Kidney (tissue), 14 donors: Measurements from ENCODE around the gene GRM1. TPM values are rescaled to one million over a fixed set of nuclear protein-coding genes. Genes with fewer than 3 reads are reported as not detected.

Source experiments
- DNase-seq, 5 donors: peaks; one replicate each; pipeline ENCODE4 v3.0.0-alpha.2; 2013 to 2020
- FAIRE-seq: peaks from 2 replicates; lab custom pipeline; 2012; peaks lifted over from hg19 to GRCh38; lab: Jason Lieb, UNC
- H3K27ac ChIP-seq, 2 donors: one replicate each; pipeline ENCODE4 v1.7.0; 2013; ENCODE audit warnings: low read depth in 2 of 2, low read length in 2 of 2, inconsistent platforms in 1 of 2
- H3K27me3 ChIP-seq: one replicate; pipeline ENCODE4 v1.7.1; 2013; ENCODE audit warnings: low read length, inconsistent platforms; ENCODE audit not compliant: control insufficient read depth, insufficient read depth
- H3K36me3 ChIP-seq, 3 donors: one replicate each; pipeline versions ENCODE4 v1.7.0 to v1.7.1; 2013; ENCODE audit warnings: low read length in 3 of 3, control low read depth in 1 of 3, inconsistent platforms in 1 of 3; ENCODE audit not compliant: insufficient read depth in 3 of 3, control insufficient read depth in 2 of 3
- H3K4me1 ChIP-seq, 3 donors: one replicate each; pipeline versions ENCODE4 v1.7.0 to v1.7.1; 2013; ENCODE audit warnings: low read length in 3 of 3, inconsistent platforms in 1 of 3, low read depth in 1 of 3; ENCODE audit not compliant: control insufficient read depth in 2 of 3, insufficient read depth in 2 of 3
- H3K4me3 ChIP-seq, 3 donors: one replicate each; pipeline versions ENCODE4 v1.7.0 to v1.8.1; 2013; ENCODE audit warnings: low read length in 3 of 3, control low read depth in 1 of 3, inconsistent platforms in 1 of 3
- H3K9ac ChIP-seq, 3 donors: one replicate each; pipeline versions ENCODE4 v1.7.0 to v1.7.1; 2013; ENCODE audit warnings: low read length in 3 of 3, control low read depth in 1 of 3, inconsistent platforms in 1 of 3
- H3K9me3 ChIP-seq, 3 donors: one replicate each; pipeline versions ENCODE4 v1.7.0 to v1.7.1; 2013; ENCODE audit warnings: low read length in 3 of 3, control low read depth in 1 of 3, inconsistent platforms in 1 of 3; ENCODE audit not compliant: control insufficient read depth in 2 of 3, insufficient read depth in 1 of 3
- intact Hi-C: fragments of 100-400 bp; cut with DNase I; formaldehyde crosslinking; loops from one replicate; pipeline ENCODE4 v1.11.1; 2022
- polyA plus RNA-seq: library from polyadenylated mRNA; stranded (reverse); fragments of 350-450 nt; fragmentation: Illumina TruSeq; extraction: RNeasy Lipid Tissue Mini Kit (QIAGEN cat#74804); gene quantifications from one replicate; pipeline ENCODE4 v1.2.3, GENCODE V29; 2014; ENCODE audit warnings: low read depth, low replicate concordance; ENCODE audit not compliant: insufficient read depth
- total RNA-seq: library from RNA; stranded (reverse); fragmentation: NEBNext Ultra II Directional; extraction: Animal tissue kit (Norgen Biotek cat#: 25700); gene quantifications from one replicate; pipeline ENCODE4 v1.2.1, GENCODE V29; 2021
- TF ChIP-seq, protein P1 (sequence below): IDR thresholded peaks from 3 replicates; pipeline ENCODE4 v1.5.1; 2012; ENCODE audit warnings: mild to moderate bottlenecking, moderate library complexity, borderline replicate concordance; ENCODE audit not compliant: insufficient read depth; ENCODE audit errors: extremely low read depth
- donor health status: control.
- donor health status: control.
- donor health status: control.
- donor health status: control.
- donor health status: control.
- donor health status: DM: yes; HTN: yes; CAD: no.
- donor health status: Normal renal cell carcinoma (clear cell type).

GRM1 gene
- total and polyA plus RNA-seq, 2 donors from 2014 or later: 0.19 to 0.82 TPM

DNA sequence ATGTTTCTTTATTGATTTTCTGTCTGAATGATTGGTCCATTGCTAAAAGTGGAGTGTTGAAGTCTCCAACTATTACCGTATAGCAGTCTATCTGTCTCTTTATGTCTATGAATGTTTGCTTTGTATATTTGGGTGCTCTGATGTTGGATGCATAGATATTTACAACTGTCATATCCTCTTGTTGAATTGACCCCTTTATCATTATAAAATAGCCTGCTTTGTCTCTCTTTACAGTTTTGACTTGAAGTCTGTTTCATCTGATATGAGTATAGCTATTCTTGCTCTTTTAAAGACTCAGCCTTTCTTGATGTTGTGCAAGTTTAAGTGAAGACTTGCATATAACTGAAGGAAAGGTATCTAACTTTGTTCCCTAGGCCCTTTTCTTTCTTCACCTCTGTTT, 341.0 kb downstream of the GRM1 start:
- Histone ChIP-seq H3K27ac (no peak overlapping the region), H3K9ac (no peak overlapping the region), H3K36me3 (no peaks in the 10 kb centered on the region), H3K4me1 (no peaks in the 10 kb centered on the region), H3K9me3 (no peaks in the 10 kb centered on the region), H3K27me3 (no peaks in the 10 kb centered on the region), H3K4me3 (no peak overlapping the region)
- intact Hi-C loops: no loop called here
- FAIRE-seq (no peak), DNase-seq (no peak)
- TF ChIP-seq, protein P1, sequence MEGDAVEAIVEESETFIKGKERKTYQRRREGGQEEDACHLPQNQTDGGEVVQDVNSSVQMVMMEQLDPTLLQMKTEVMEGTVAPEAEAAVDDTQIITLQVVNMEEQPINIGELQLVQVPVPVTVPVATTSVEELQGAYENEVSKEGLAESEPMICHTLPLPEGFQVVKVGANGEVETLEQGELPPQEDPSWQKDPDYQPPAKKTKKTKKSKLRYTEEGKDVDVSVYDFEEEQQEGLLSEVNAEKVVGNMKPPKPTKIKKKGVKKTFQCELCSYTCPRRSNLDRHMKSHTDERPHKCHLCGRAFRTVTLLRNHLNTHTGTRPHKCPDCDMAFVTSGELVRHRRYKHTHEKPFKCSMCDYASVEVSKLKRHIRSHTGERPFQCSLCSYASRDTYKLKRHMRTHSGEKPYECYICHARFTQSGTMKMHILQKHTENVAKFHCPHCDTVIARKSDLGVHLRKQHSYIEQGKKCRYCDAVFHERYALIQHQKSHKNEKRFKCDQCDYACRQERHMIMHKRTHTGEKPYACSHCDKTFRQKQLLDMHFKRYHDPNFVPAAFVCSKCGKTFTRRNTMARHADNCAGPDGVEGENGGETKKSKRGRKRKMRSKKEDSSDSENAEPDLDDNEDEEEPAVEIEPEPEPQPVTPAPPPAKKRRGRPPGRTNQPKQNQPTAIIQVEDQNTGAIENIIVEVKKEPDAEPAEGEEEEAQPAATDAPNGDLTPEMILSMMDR: no peak

DNA sequence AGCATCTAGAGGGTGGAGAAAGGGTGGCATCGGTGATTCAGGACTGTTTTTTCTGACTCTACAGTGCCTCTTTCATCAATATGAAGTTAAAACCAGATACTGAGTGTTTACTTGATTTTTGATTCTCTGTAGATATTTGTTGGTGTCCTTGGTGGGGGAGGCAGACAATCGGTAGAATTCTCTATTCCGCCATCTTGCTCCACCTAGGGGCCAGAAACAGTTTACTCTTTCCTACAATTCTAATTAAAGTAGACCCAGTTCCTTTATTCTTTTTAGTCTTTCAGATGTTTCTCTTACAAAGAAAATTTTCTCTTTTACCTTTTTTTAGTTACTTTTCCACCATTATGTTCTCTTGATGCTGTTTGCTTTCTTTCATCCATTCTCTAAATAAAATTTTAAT, 352.6 kb downstream of the GRM1 start:
- no peak overlapping the region for H3K9ac ChIP-seq
- no peak for DNase-seq
- H3K27me3 ChIP-seq: no peaks in the 10 kb centered on the region
- FAIRE-seq: no peak
- H3K36me3 ChIP-seq: no peaks in the 10 kb centered on the region
- no peaks in the 10 kb centered on the region for H3K4me1 ChIP-seq
- TF ChIP-seq, protein P1: no peak
- no peaks in the 10 kb centered on the region for H3K9me3 ChIP-seq
- intact Hi-C loops: no loop called here
- H3K27ac ChIP-seq: no peak overlapping the region
- no peak overlapping the region for H3K4me3 ChIP-seq

DNA sequence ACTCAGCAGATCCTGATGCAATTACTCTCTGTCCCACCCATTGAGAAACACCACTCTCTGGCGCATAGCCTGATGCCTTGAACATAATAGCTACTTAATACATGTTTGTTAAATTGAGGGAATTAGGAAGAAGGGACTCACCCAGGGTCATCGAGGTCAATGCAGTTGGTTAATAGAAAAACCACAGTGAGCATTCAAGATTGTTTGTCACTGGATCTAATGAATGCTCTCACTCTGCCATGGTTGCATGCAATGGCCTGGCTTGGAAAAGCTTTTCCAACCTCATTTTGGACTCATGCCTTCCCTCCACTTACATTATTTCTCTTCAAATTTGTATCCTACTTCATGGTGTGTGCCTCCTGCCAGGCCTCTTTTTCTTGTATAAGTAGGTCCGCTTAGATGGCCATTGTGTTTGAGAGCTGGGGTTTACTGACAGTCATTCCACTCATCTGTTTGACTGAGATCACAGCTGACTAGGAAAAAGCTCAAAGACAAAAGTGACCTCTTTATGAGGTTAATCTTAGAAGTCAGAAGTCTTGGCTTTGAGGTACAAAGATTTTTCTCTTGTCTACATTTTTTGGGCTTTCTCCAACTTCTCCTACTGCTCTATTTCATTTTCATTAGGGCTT, 360.0 kb downstream of the GRM1 start:
- TF ChIP-seq, protein P1: no peak
- Histone ChIP-seq H3K9me3 (no peaks in the 10 kb centered on the region), H3K27me3 (no peaks in the 10 kb centered on the region), H3K4me3 (no peak overlapping the region), H3K4me1 (no peaks in the 10 kb centered on the region), H3K27ac (no peak overlapping the region), H3K9ac (no peak overlapping the region), H3K36me3 (no peaks in the 10 kb centered on the region)
- intact Hi-C loops: no loop called here
- DNase-seq: no peak
- no peak for FAIRE-seq

DNA sequence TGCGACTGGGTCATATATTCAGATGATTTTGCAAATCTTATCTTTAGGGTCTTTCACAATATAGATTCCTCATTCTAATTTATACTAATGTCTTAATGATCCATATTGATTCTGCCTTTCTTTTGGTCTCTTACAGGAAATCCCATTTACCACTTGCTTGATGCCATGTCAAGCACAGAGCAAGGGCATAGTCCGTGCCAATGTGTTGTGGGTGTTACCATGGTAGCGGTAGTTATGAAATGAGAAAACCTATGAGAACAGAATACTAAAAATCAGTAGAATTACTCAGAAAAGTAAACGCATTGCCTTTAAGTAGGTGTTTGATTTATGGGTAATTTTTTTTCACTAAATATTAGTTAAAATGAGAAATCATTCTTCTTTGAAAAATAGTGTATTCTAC, 360.9 kb downstream of the GRM1 start:
- Histone ChIP-seq H3K9me3 (no peaks in the 10 kb centered on the region), H3K9ac (no peak overlapping the region), H3K36me3 (no peaks in the 10 kb centered on the region), H3K27ac (no peak overlapping the region), H3K4me1 (no peaks in the 10 kb centered on the region), H3K27me3 (no peaks in the 10 kb centered on the region), H3K4me3 (no peak overlapping the region)
- DNase-seq (no peak), FAIRE-seq (no peak)
- TF ChIP-seq, protein P1: no peak
- intact Hi-C loops: no loop called here
